ENCODE data around the gene MRPL49. TPM values are rescaled to one million over a fixed set of nuclear protein-coding genes. Genes with fewer than 3 reads are reported as not detected.

MRPL49 gene
- total RNA-seq, 4 donors from 2014 or later, result 68.1 to 76.2 (median 72.0) TPM

GRCh38 chr11:65095427-65095826 is 26.7 kb upstream of the MRPL49 start:
- intact Hi-C loops (cut with DNase I), result no loop called here
- WGBS, 2 donors, result 77 to 80% methylated on average over 6 to 19 of the region's 22 CpGs
- Histone ChIP-seq H3K27me3 (no peaks in the 10 kb centered on the region), H3K9me3 (no peaks in the 10 kb centered on the region), H3K27ac (peak overlapping the region; percentile 94 to 97 (median 95)), H3K4me1 (peaks cover 17 to 26% (median 18%) of the 10 kb centered on the region in 3 donors), H3K4me3 (peak overlapping the region in 3 of 4 donors; percentile 90 to 98 (median 95)), H3K36me3 (peaks cover 0 to 21% (median 0%) of the 10 kb centered on the region in 3 donors)
- no peak for TF ChIP-seq CTCF (IDR thresholded peaks at IDR 0.05)
- no peak for TF ChIP-seq POLR2A (IDR thresholded peaks at IDR 0.05)
- no peak for DNase-seq

- Histone ChIP-seq H3K27ac (peak within 1 kb of the TSS; percentile 94 to 97 (median 95)), H3K4me1 (peaks cover 17 to 34% (median 18%) of the 10 kb centered on the region in 3 donors), H3K27me3 (no peaks in the 10 kb centered on the region), H3K4me3 (peak within 1 kb of the TSS; percentile 87 to 98 (median 92)), H3K9me3 (no peaks in the 10 kb centered on the region), H3K36me3 (peaks cover 0 to 21% (median 0%) of the 10 kb centered on the region in 3 donors)
- peak in 4 of 6 experiments; percentile 20 to 76 (median 31) for TF ChIP-seq CTCF (IDR thresholded peaks at IDR 0.05)
- peak in 3 of 4 donors; percentile 34 to 84 (median 62) for TF ChIP-seq POLR2A (IDR thresholded peaks at IDR 0.05)
- intact Hi-C loops (cut with DNase I), result no loop called here
- 0% methylated on average over 6 to 19 of the region's 52 CpGs for WGBS, 2 donors
- DNase-seq, result peak; percentile 54
These were observed 25.9 kb upstream of the MRPL49 start, which contains the start of gene VPS51 for GRCh38 chr11:65095974-65096806. Gene VPS51 (plus strand): TSS chr11:65096214. CDS start chr11:65096251, 37 bp downstream.

- Histone ChIP-seq H3K27me3 (no peaks in the 10 kb centered on the region), H3K27ac (peak overlapping the region; percentile 94 to 97 (median 95)), H3K4me1 (peaks cover 17 to 41% (median 18%) of the 10 kb centered on the region in 3 donors), H3K9me3 (no peaks in the 10 kb centered on the region), H3K4me3 (peak overlapping the region; percentile 87 to 98 (median 92)), H3K36me3 (peaks cover 0 to 21% (median 0%) of the 10 kb centered on the region in 3 donors)
- 25 to 45% methylated on average over 5 to 8 of the region's 8 CpGs for WGBS, 2 donors
- intact Hi-C loops (cut with DNase I), result no loop called here
- TF ChIP-seq POLR2A (IDR thresholded peaks at IDR 0.05) (no peak), CTCF (IDR thresholded peaks at IDR 0.05) (no peak)
- no peak for DNase-seq
These were observed 25.2 kb upstream of the MRPL49 start for GRCh38 chr11:65096926-65097325.

GRCh38 chr11:65100674-65101350 is 21.3 kb upstream of the MRPL49 start:
- Histone ChIP-seq H3K27ac (peak overlapping the region in 2 of 4 donors; percentile 30 to 59), H3K9me3 (no peaks in the 10 kb centered on the region), H3K4me3 (no peak overlapping the region), H3K36me3 (peaks cover 0 to 41% (median 0%) of the 10 kb centered on the region in 3 donors), H3K4me1 (peaks cover 18 to 61% (median 20%) of the 10 kb centered on the region in 3 donors), H3K27me3 (no peaks in the 10 kb centered on the region)
- TF ChIP-seq CTCF (IDR thresholded peaks at IDR 0.05) (peak in 1 of 6 experiments; percentile 36), POLR2A (IDR thresholded peaks at IDR 0.05) (no peak)
- WGBS, 2 donors, result 73 to 77% methylated on average over 6 of the region's 6 CpGs
- intact Hi-C loops (cut with DNase I), result no loop called here
- DNase-seq, result no peak
